CD4-positive, alpha-beta T cell treated with Interleukin-12 subunit alpha and Interleukin-12 subunit beta, for 1 hour (primary cell): ENCODE results near the gene SLC5A11.
"Not testable (repeated sequence)": the region's sequence is repeated elsewhere in the genome, so short reads cannot be mapped to it uniquely, and the experiment has no call there.

Experiments
- DNase-seq: peaks from one replicate; pipeline ENCODE4 v3.0.0-alpha.2; 2020

The SLC5A11 gene

GRCh38 chr16:24837969-24838368 lies 7.8 kb upstream of the SLC5A11 start:
- DNase-seq, result no peak

GRCh38 chr16:24838554-24839266 lies 7.1 kb upstream of the SLC5A11 start:
- no peak for DNase-seq

GRCh38 chr16:24839347-24839972 lies 6.3 kb upstream of the SLC5A11 start:
- DNase-seq, result no peak

GRCh38 chr16:24841291-24841690 lies 4.5 kb upstream of the SLC5A11 start:
- no peak for DNase-seq

- no peak for DNase-seq
Measured at GRCh38 chr16:24844101-24845030, 1.4 kb upstream of the SLC5A11 start.

GRCh38 chr16:24845031-24845365 lies 765 bp upstream of the SLC5A11 start:
- DNase-seq, result not testable (repeated sequence)

GRCh38 chr16:24846548-24847357 lies 990 bp downstream of the SLC5A11 start:
- no peak for DNase-seq

GRCh38 chr16:24847358-24847664 lies 1.5 kb downstream of the SLC5A11 start:
- DNase-seq, result no peak

- DNase-seq, result no peak
Measured at GRCh38 chr16:24848065-24848464, 2.3 kb downstream of the SLC5A11 start.

GRCh38 chr16:24849641-24850040 lies 3.9 kb downstream of the SLC5A11 start:
- DNase-seq, result no peak

GRCh38 chr16:24850289-24850938 lies 4.7 kb downstream of the SLC5A11 start:
- no peak for DNase-seq

- no peak for DNase-seq
Measured at GRCh38 chr16:24851700-24852099, 5.9 kb downstream of the SLC5A11 start.

- no peak for DNase-seq
Measured at GRCh38 chr16:24852281-24852721, 6.5 kb downstream of the SLC5A11 start.

GRCh38 chr16:24853169-24853824 lies 7.5 kb downstream of the SLC5A11 start:
- DNase-seq, result no peak

- DNase-seq, result no peak
Measured at GRCh38 chr16:24853830-24854229, 8.1 kb downstream of the SLC5A11 start.

GRCh38 chr16:24854607-24855171 lies 8.9 kb downstream of the SLC5A11 start:
- DNase-seq, result no peak

- DNase-seq, result no peak
Measured at GRCh38 chr16:24855678-24856077, 9.9 kb downstream of the SLC5A11 start.

GRCh38 chr16:24856871-24857270 lies 11.1 kb downstream of the SLC5A11 start:
- DNase-seq, result not testable (repeated sequence)

GRCh38 chr16:24858219-24859041 lies 12.7 kb downstream of the SLC5A11 start:
- peak; percentile 11 for DNase-seq

GRCh38 chr16:24861461-24861860 lies 15.7 kb downstream of the SLC5A11 start:
- no peak for DNase-seq
